ENCODE data around the gene IRF2.

DNA sequence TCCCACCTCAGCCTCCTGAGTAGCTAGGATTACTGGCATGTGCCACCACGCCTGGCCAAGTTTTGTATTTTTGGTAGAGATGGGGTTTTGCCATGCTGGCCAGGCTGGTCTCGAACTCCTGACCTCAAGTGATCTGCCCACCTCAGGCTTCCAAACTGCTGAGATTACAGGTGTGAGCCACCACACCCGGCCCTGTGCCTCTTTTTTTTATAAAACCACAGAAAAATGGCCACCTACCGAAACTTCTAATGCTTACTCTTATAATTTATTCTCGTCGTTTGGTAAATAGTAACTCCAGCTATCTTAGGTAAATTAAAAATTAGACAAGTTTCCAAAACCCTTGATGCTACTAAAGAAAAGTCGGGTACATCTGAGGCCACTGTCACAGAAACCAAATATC lies 54.4 kb downstream of the IRF2 start:
- TF ChIP-seq, protein P1, sequence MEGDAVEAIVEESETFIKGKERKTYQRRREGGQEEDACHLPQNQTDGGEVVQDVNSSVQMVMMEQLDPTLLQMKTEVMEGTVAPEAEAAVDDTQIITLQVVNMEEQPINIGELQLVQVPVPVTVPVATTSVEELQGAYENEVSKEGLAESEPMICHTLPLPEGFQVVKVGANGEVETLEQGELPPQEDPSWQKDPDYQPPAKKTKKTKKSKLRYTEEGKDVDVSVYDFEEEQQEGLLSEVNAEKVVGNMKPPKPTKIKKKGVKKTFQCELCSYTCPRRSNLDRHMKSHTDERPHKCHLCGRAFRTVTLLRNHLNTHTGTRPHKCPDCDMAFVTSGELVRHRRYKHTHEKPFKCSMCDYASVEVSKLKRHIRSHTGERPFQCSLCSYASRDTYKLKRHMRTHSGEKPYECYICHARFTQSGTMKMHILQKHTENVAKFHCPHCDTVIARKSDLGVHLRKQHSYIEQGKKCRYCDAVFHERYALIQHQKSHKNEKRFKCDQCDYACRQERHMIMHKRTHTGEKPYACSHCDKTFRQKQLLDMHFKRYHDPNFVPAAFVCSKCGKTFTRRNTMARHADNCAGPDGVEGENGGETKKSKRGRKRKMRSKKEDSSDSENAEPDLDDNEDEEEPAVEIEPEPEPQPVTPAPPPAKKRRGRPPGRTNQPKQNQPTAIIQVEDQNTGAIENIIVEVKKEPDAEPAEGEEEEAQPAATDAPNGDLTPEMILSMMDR (IDR thresholded peaks at IDR 0.05), result no peak
- no peak for TF ChIP-seq EZH2 (IDR thresholded peaks at IDR 0.05; ENCODE audit: borderline replicate concordance, insufficient read depth, low read depth, low read length, poor library complexity, severe bottlenecking)
